Heart right ventricle (tissue), 16 donors: ENCODE results near the gene NEDD4L. TPM values are rescaled to one million over a fixed set of nuclear protein-coding genes. Genes with fewer than 3 reads are reported as not detected.
A peak's percentile ranks its signal among the peaks of the same experiment; 100 is the strongest.

Source experiments
- ATAC-seq, 8 donors: fragments of 200-7000 bp; cut with Tn5 transposase; one replicate each; pipeline ENCODE4 v1.9.1; 2020; ENCODE audit warnings: mild to moderate bottlenecking in 8 of 8, moderate library complexity in 8 of 8, moderate number of reproducible peaks in 1 of 8
- DNase-seq, 2 donors: peaks; one replicate each; pipeline ENCODE4 v3.0.0-alpha.2; 2020
- H3K27ac ChIP-seq, 10 donors: fragments of 200-600 bp; sonication (generic) in 2 of 10; one replicate each; pipeline versions ENCODE4 v1.5.0 to v1.8.0; 2020 to 2022; ENCODE audit warnings: mild to moderate bottlenecking in 3 of 10
- H3K27me3 ChIP-seq, 7 donors: fragments of 200-600 bp; one replicate each; pipeline ENCODE4 v1.8.0; 2021 to 2022; ENCODE audit warnings: mild to moderate bottlenecking in 2 of 7
- H3K36me3 ChIP-seq, 9 donors: fragments of 200-600 bp; sonication (generic) in 1 of 9; one replicate each; pipeline versions ENCODE4 v1.5.0 to v1.8.0; 2020 to 2022; ENCODE audit warnings: mild to moderate bottlenecking in 2 of 9
- H3K4me1 ChIP-seq, 9 donors: fragments of 200-600 bp; sonication (generic) in 1 of 9; one replicate each; pipeline versions ENCODE4 v1.5.0 to v1.8.0; 2020 to 2022; ENCODE audit warnings: mild to moderate bottlenecking in 4 of 9
- H3K4me3 ChIP-seq, 10 donors: fragments of 200-600 bp; sonication (generic) in 2 of 10; one replicate each; pipeline versions ENCODE4 v1.5.0 to v1.8.0; 2020 to 2022; ENCODE audit warnings: mild to moderate bottlenecking in 7 of 10, moderate library complexity in 2 of 10
- H3K9me3 ChIP-seq, 11 donors: fragments of 200-600 bp in 10 of 11; sonication (generic) in 2 of 11; one replicate each; pipeline versions ENCODE4 v1.5.0 to v1.8.0; 2013 to 2022; ENCODE audit warnings: mild to moderate bottlenecking in 2 of 11, control low read depth in 1 of 11, moderate library complexity in 1 of 11
- CTCF ChIP-seq, 9 donors: fragments of 200-600 bp; sonication (generic) in 2 of 9; IDR thresholded peaks; one replicate each; pipeline versions ENCODE4 v1.5.0 to v1.8.0; 2021 to 2022; ENCODE audit warnings: antibody characterized with exemption in 9 of 9, mild to moderate bottlenecking in 5 of 9, moderate library complexity in 1 of 9
- WGBS, 2 donors: extraction: QIAGEN DNeasy Blood & Tissue Kit; methylation state at CpG; one replicate each; pipeline ENCODE4 v1.1.7; 2013; ENCODE audit warnings: inconsistent platforms in 1 of 2; 5-methylcytosine and 5-hydroxymethylcytosine counted together
- intact Hi-C, 10 donors: fragments of 100-400 bp; cut with DNase I; formaldehyde crosslinking; loops; one replicate each; pipeline versions ENCODE4 v1.11.1 to v1.14.2; 2022
- polyA plus RNA-seq, 2 donors: library from polyadenylated mRNA; stranded (reverse); fragments of 200-250 nt; gene quantifications; one replicate each; pipeline ENCODE4 v1.2.3, GENCODE V29; 2013
- total RNA-seq, 10 donors: library from RNA; stranded (reverse); fragmentation: NEBNext Ultra II Directional in 3 of 10; extraction: Animal tissue kit (Norgen Biotek cat#: 25700) in 3 of 10; gene quantifications; one replicate each; pipeline versions ENCODE4 v1.2.1 to v1.2.4, GENCODE V29; 2021 to 2023
- donor health status: Arrhythmogenic right ventricular cardiomyopathy.
- donor health status: ischemic (EF 13 %, LVEDD 7.1; RV severe dilation, severe dysfunction).
- donor health status: healthy with polysubstance abuse.
- donor health status: DM: no; HTN: yes; CAD: no.
- donor health status: DM: no; HTN: no; CAD: no.
- donor health status: ischemic (EF 25% LVEDD 6.9; RV normal size, moderate dysfunction).
- donor health status: ischemic (EF 25% LVEDD 5.7; RV mildly dilated, moderate dysfunction).
- donor health status: healthy.
- donor health status: DM: yes; HTN: yes; CAD: no.
- donor health status: Ischemic cardiomyopathy.
- donor health status: ischemic (EF 35%, LVEDD 5.7; RV mildly dilated, moderate dysfunction).
- donor health status: nonischemic (EF 11% LVEDD 7.7; RV severe dilation, severe dysfunction).
- donor health status: DM: yes; HTN: yes; CAD: no.
- donor health status: PGD.
- donor health status: ischemic (EF 29% LVEDD 5.4; RV normal size, mild dysfunction).
- donor health status: nonischemic (EF 23%, LVEDD 6.1; RV moderate dilation, normal function).

The NEDD4L gene
- total and polyA plus RNA-seq, 12 donors, result 9.6 to 67.1 (median 49.4) TPM

- Histone ChIP-seq H3K9me3 (peaks cover 0 to 17% (median 7%) of the 10 kb centered on the region in 11 donors), H3K36me3 (no peaks in the 10 kb centered on the region), H3K27ac (no peak overlapping the region), H3K4me3 (no peak overlapping the region), H3K4me1 (peaks cover 0 to 71% (median 32%) of the 10 kb centered on the region in 9 donors), H3K27me3 (no peaks in the 10 kb centered on the region)
- ATAC-seq (peak in 1 of 8 donors; percentile 40), DNase-seq (no peak)
- TF ChIP-seq CTCF (IDR thresholded peaks at IDR 0.05), result no peak
- intact Hi-C loops, result loop anchor here in 1 of 10 donors (10.0 kb wide), 1 partner anchor 118 kb away; no protein-coding TSS in a partner anchor
- WGBS, 2 donors, result 86 to 91% methylated on average over 5 of the region's 5 CpGs
Measured at GRCh38 chr18:58302811-58303210, 258.8 kb downstream of the NEDD4L start.

DNA sequence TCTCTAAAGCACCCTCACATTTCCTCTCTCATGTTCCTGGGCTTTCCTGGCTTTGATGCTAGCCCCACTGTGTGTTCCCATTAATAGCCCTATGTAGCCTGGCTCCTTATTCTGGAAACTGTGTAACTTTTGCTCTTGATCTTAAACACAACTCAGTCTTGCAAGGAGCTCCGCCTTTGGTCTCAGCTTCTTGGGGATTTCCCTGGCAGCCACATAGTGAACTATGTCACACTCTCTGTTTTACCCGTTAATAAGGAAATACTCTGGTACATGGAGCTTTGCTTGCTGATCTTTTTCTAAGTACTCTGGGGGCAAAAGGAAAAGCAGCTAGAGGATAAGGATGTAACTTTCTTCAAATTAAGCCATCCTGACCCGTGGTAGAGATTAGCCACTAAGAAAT, 259.3 kb downstream of the NEDD4L start:
- Histone ChIP-seq H3K4me3 (no peak overlapping the region), H3K27ac (no peak overlapping the region), H3K27me3 (no peaks in the 10 kb centered on the region), H3K9me3 (peaks cover 0 to 17% (median 7%) of the 10 kb centered on the region in 11 donors), H3K4me1 (peaks cover 0 to 74% (median 33%) of the 10 kb centered on the region in 9 donors), H3K36me3 (no peaks in the 10 kb centered on the region)
- ATAC-seq, result no peak
- no peak for DNase-seq
- intact Hi-C loops, result loop anchor here in 1 of 10 donors (10.0 kb wide), 1 partner anchor 119 kb away; no protein-coding TSS in a partner anchor
- TF ChIP-seq CTCF (IDR thresholded peaks at IDR 0.05), result no peak
- 43 to 53% methylated on average over 3 of the region's 3 CpGs for WGBS, 2 donors

DNA sequence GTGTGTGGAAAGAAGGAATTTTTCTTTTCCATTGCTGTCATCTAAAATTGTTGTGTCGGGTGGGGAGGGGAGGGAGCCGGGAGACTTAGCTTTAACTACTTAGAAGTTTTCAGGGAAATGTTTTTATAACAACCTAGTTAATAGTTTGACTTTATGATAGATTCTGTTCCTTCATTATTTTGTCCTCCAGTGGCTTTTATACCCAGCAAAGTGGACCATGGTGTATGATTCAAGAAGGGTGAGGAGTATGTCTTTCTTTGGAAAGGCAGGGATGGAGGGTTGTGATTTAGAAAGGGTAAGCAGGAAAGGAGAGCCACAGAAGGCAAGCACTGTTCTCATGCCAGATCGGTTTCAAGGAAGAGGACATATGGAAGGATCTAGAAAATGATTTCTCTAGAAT, 261.8 kb downstream of the NEDD4L start:
- intact Hi-C loops, result loop anchor here in 1 of 10 donors (10.0 kb wide), 1 partner anchor 121 kb away; no protein-coding TSS in a partner anchor
- no peak overlapping the region for H3K4me3 ChIP-seq
- peaks cover 0 to 71% (median 29%) of the 10 kb centered on the region in 9 donors for H3K4me1 ChIP-seq
- no peaks in the 10 kb centered on the region for H3K27me3 ChIP-seq
- no peak for TF ChIP-seq CTCF (IDR thresholded peaks at IDR 0.05)
- no peak overlapping the region for H3K27ac ChIP-seq
- WGBS, 2 donors, result 93 to 99% methylated on average over 3 of the region's 3 CpGs
- ATAC-seq (no peak), DNase-seq (no peak)
- H3K36me3 ChIP-seq, result no peaks in the 10 kb centered on the region
- H3K9me3 ChIP-seq, result peaks cover 0 to 17% (median 7%) of the 10 kb centered on the region in 11 donors

GRCh38 chr18:58307441-58307840, 263.4 kb downstream of the NEDD4L start:
- H3K27ac ChIP-seq, result no peak overlapping the region
- intact Hi-C loops, result loop anchor here in 1 of 10 donors (10.0 kb wide), 1 partner anchor 123 kb away; no protein-coding TSS in a partner anchor
- no peak for TF ChIP-seq CTCF (IDR thresholded peaks at IDR 0.05)
- peaks cover 0 to 69% (median 25%) of the 10 kb centered on the region in 9 donors for H3K4me1 ChIP-seq
- DNase-seq (no peak), ATAC-seq (no peak)
- no peak overlapping the region for H3K4me3 ChIP-seq
- peaks cover 0 to 17% (median 7%) of the 10 kb centered on the region in 11 donors for H3K9me3 ChIP-seq
- H3K36me3 ChIP-seq, result no peaks in the 10 kb centered on the region
- WGBS, 2 donors, result 53 to 72% methylated on average over 3 of the region's 3 CpGs
- H3K27me3 ChIP-seq, result no peaks in the 10 kb centered on the region
